HG02763 (cell line): Measurements from ENCODE around the gene ZNF35.
A peak's percentile ranks its signal among the peaks of the same experiment; 100 is the strongest.
"Not testable (repeated sequence)": the region's sequence is repeated elsewhere in the genome, so short reads cannot be mapped to it uniquely, and the experiment has no call there.

Experiments
- ATAC-seq: cut with Tn5 transposase; IDR thresholded peaks from one replicate; pipeline ENCODE4 v1.9.1; 2021; ENCODE audit warnings: mild to moderate bottlenecking, moderate library complexity; ENCODE audit not compliant: unreplicated experiment

ZNF35 gene

GRCh38 chr3:44648564-44649229 lies at the start of gene ZNF35:
ZNF35 (plus strand) TSS chr3:44648732; CDS start chr3:44651068, 2,336 bp downstream.
- peak; percentile 94 for ATAC-seq

GRCh38 chr3:44601749-44602148 lies 46.8 kb upstream of the ZNF35 start:
- ATAC-seq, result no peak

GRCh38 chr3:44612678-44613077 lies 35.9 kb upstream of the ZNF35 start:
- no peak for ATAC-seq

- ATAC-seq, result peak; percentile 93
These were observed 23.6 kb upstream of the ZNF35 start, which contains the start of gene ZNF197 for GRCh38 chr3:44624749-44625480. ZNF197 (plus strand) TSS chr3:44625036; CDS start chr3:44629155, 4,119 bp downstream.

GRCh38 chr3:44628716-44629115 lies 19.8 kb upstream of the ZNF35 start:
- no peak for ATAC-seq

GRCh38 chr3:44632193-44632592 lies 16.3 kb upstream of the ZNF35 start:
- ATAC-seq, result no peak

- ATAC-seq, result no peak
These were observed 6.2 kb upstream of the ZNF35 start for GRCh38 chr3:44642337-44642736.

GRCh38 chr3:44643024-44643423 lies 5.5 kb upstream of the ZNF35 start:
- ATAC-seq, result no peak

- no peak for ATAC-seq
These were observed 761 bp upstream of the ZNF35 start for GRCh38 chr3:44647771-44648170.

- ATAC-seq, result no peak
These were observed 1.2 kb downstream of the ZNF35 start for GRCh38 chr3:44649709-44650108.

GRCh38 chr3:44654039-44654438 lies 5.5 kb downstream of the ZNF35 start:
- ATAC-seq, result no peak

GRCh38 chr3:44659015-44659414 lies 10.5 kb downstream of the ZNF35 start:
- ATAC-seq, result no peak

GRCh38 chr3:44659434-44659833 lies 10.9 kb downstream of the ZNF35 start:
- no peak for ATAC-seq

GRCh38 chr3:44661189-44661588 lies 12.7 kb downstream of the ZNF35 start:
- ATAC-seq, result no peak

GRCh38 chr3:44665173-44665572 lies 16.6 kb downstream of the ZNF35 start:
- no peak for ATAC-seq

GRCh38 chr3:44666346-44666745 lies 17.8 kb downstream of the ZNF35 start:
- ATAC-seq, result no peak

- ATAC-seq, result no peak
These were observed 21.2 kb downstream of the ZNF35 start for GRCh38 chr3:44669760-44670159.

GRCh38 chr3:44673466-44673865 lies 24.9 kb downstream of the ZNF35 start:
- ATAC-seq, result not testable (repeated sequence)

GRCh38 chr3:44674211-44674610 lies 25.7 kb downstream of the ZNF35 start:
- no peak for ATAC-seq

- peak; percentile 56 for ATAC-seq
These were observed 30.1 kb downstream of the ZNF35 start for GRCh38 chr3:44678480-44679116.

- ATAC-seq, result no peak
These were observed 32.5 kb downstream of the ZNF35 start for GRCh38 chr3:44680921-44681455.
